Effector memory CD8-positive, alpha-beta T cell (primary cell): ENCODE results near the gene DAZAP1.

Experiments
- ATAC-seq: fragments of 150-1000 bp; cut with Tn5 transposase; replicated peaks from 2 replicates; pipeline ENCODE4 v1.10.0; 2021; ENCODE audit warnings: mild to moderate bottlenecking, moderate library complexity
- DNase-seq, 3 experiments: peaks; one replicate each; pipeline ENCODE4 v3.0.0; 2021
- H3K27ac Mint-ChIP-seq, 2 donors: one replicate each; pipeline ENCODE4 v1.8.0; 2022; ENCODE audit warnings: mild to moderate bottlenecking in 2 of 2, mixed read lengths in 2 of 2, moderate library complexity in 2 of 2
- H3K27me3 Mint-ChIP-seq, 2 donors: one replicate each; pipeline ENCODE4 v1.8.0; 2022; ENCODE audit warnings: mixed read lengths in 2 of 2
- H3K36me3 Mint-ChIP-seq: one replicate; pipeline ENCODE4 v1.8.0; 2022; ENCODE audit warnings: mild to moderate bottlenecking, moderate library complexity, mixed read lengths; ENCODE audit not compliant: insufficient read depth
- H3K4me1 Mint-ChIP-seq, 2 donors: one replicate each; pipeline ENCODE4 v1.8.0; 2022; ENCODE audit warnings: low read depth in 2 of 2, mixed read lengths in 2 of 2
- H3K4me3 Mint-ChIP-seq, 2 donors: one replicate each; pipeline ENCODE4 v1.8.0; 2022; ENCODE audit warnings: mild to moderate bottlenecking in 2 of 2, mixed read lengths in 2 of 2, moderate library complexity in 2 of 2
- H3K9me3 Mint-ChIP-seq, 2 donors: one replicate each; pipeline ENCODE4 v1.8.0; 2022; ENCODE audit warnings: mixed read lengths in 2 of 2

The DAZAP1 gene

DNA sequence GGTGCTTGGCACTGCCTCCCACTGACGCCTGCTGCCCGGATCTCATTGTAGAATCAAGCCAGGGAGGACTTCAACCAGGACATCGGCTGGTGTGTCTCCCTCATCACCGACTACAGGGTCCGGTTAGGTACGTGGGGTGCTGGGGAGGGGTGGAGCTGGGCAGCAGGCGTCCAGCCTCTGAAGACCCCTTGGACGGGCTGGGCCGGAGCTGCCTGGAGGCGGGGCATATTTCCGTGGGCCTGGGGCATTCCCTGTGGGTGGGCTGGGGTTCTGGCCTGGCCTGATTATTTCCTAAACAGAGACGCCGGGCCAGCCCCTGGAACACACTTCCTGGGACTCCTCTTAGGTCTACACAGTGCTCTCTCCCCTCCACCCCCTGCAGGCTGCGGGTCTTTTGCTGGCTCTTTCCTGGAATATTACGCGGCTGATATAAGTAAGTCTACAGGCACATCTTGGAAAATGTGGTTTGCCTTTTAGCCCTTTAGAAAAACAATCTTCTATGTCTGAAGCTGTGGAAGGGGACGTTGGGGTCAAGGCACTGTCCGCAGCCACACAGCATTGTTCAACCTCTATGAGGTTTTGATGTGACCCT, 38.1 kb upstream of the DAZAP1 start:
- ATAC-seq: no peak
- H3K4me3 Mint-ChIP-seq: no peak overlapping the region
- peak overlapping the region in 1 of 2 donors; percentile 46 for H3K27ac Mint-ChIP-seq
- no peaks in the 10 kb centered on the region for H3K9me3 Mint-ChIP-seq
- H3K27me3 Mint-ChIP-seq: no peaks in the 10 kb centered on the region
- peaks cover 9% of the 10 kb centered on the region for H3K36me3 Mint-ChIP-seq
- H3K4me1 Mint-ChIP-seq: no peaks in the 10 kb centered on the region
- no peak for DNase-seq

GRCh38 chr19:1370579-1371361, 36.6 kb upstream of the DAZAP1 start:
- ATAC-seq (no peak), DNase-seq (no peak)
- Mint-ChIP-seq H3K9me3 (no peaks in the 10 kb centered on the region), H3K4me3 (no peak overlapping the region), H3K4me1 (no peaks in the 10 kb centered on the region), H3K27ac (no peak overlapping the region), H3K27me3 (no peaks in the 10 kb centered on the region), H3K36me3 (peaks cover 11% of the 10 kb centered on the region)

GRCh38 chr19:1373042-1373533, 34.3 kb upstream of the DAZAP1 start:
- DNase-seq: no peak
- ATAC-seq: no peak
- no peaks in the 10 kb centered on the region for H3K9me3 Mint-ChIP-seq
- peaks cover 0 to 1% of the 10 kb centered on the region in 2 donors for H3K4me1 Mint-ChIP-seq
- H3K4me3 Mint-ChIP-seq: no peak overlapping the region
- H3K36me3 Mint-ChIP-seq: peaks cover 16% of the 10 kb centered on the region
- no peaks in the 10 kb centered on the region for H3K27me3 Mint-ChIP-seq
- H3K27ac Mint-ChIP-seq: no peak overlapping the region

- Mint-ChIP-seq H3K4me3 (no peak overlapping the region), H3K36me3 (peaks cover 16% of the 10 kb centered on the region), H3K27ac (no peak overlapping the region), H3K27me3 (no peaks in the 10 kb centered on the region), H3K4me1 (peaks cover 0 to 1% of the 10 kb centered on the region in 2 donors), H3K9me3 (no peaks in the 10 kb centered on the region)
- DNase-seq: no peak
- no peak for ATAC-seq
Observed at GRCh38 chr19:1373534-1374249, 33.7 kb upstream of the DAZAP1 start.

DNA sequence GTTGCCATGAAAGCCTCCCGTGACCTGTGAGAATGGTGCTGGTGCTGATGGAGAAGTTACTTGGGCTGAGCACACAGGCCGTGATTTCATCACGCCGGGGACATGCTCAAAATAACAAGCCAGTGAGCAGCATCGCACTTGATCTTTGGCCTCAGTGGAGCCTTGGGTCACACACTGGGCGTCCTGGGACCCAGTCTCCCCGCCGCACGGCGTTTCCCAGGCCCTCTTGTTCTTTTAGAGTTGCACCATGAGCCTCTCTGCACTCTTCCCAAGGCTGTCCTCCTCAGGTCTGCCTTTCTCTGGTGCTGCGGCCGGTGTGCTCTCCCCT, 33.2 kb upstream of the DAZAP1 start:
- DNase-seq (no peak), ATAC-seq (no peak)
- Mint-ChIP-seq H3K36me3 (peaks cover 16% of the 10 kb centered on the region), H3K4me1 (peaks cover 0 to 1% of the 10 kb centered on the region in 2 donors), H3K9me3 (no peaks in the 10 kb centered on the region), H3K4me3 (no peak overlapping the region), H3K27ac (no peak overlapping the region), H3K27me3 (no peaks in the 10 kb centered on the region)

DNA sequence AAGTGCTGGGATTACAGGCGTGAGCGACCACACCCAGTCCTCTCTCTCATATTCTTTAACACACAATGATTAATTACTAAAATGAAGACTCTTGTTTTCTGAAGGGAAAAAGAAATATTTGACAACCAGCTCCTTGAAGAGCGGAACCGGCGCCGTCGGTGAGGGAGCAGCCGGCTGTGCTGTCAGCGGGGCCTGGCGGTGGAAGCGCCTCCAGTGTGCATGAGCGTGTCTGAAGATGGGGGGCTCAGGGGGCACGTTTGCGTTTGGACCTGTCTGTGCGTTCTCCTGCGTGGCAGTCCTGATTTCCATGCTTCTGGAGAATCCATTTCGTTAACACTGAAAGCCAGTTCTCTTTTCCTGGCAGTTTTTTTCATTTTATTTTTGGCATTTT, 31.0 kb upstream of the DAZAP1 start:
- Mint-ChIP-seq H3K4me3 (no peak overlapping the region), H3K27me3 (no peaks in the 10 kb centered on the region), H3K9me3 (no peaks in the 10 kb centered on the region), H3K4me1 (peaks cover 0 to 1% of the 10 kb centered on the region in 2 donors), H3K27ac (no peak overlapping the region), H3K36me3 (peaks cover 12% of the 10 kb centered on the region)
- ATAC-seq (no peak), DNase-seq (no peak)

DNA sequence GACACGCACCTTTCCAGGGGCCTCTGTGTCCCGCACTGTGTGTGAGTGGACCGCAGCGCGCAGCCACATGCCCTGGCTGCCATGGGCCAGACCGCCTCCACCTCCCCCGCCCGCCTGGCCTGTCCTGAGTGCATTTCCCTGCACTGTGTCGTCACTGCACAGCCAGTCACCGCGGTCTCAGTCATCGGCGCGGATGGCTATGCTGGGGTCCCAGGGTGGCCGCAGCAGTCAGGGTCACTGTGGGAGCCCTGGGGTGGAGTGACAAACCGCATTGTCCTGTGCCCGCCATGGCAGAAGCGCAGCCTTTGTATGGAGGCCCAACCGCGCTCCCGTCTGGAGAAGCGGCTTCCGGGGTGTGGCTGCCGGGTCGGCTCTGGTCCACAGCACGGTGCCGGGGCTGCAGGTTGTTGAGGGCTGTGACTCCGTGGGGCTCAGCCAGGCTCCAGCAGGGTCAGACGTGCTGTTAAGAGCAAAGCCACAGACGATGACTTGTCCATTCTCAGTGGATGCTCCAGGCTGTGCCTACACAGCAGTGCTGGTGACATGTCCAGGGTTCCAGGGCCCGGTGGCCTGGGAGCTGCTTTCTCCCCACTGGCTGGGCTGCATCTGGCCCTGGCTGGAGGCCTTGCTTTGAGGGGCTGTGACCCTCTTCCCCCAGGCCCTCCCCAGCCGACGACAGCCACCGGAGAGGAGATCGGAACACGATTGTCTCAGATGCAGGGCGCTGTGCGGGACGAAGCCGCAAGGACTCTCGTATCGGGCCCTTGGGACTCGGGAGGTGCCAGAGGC, 30.0 kb upstream of the DAZAP1 start:
- no peaks in the 10 kb centered on the region for H3K27me3 Mint-ChIP-seq
- H3K4me1 Mint-ChIP-seq: peaks cover 0 to 1% of the 10 kb centered on the region in 2 donors
- H3K4me3 Mint-ChIP-seq: no peak overlapping the region
- H3K27ac Mint-ChIP-seq: no peak overlapping the region
- DNase-seq (no peak), ATAC-seq (no peak)
- peaks cover 21% of the 10 kb centered on the region for H3K36me3 Mint-ChIP-seq
- no peaks in the 10 kb centered on the region for H3K9me3 Mint-ChIP-seq

- Mint-ChIP-seq H3K36me3 (peaks cover 29% of the 10 kb centered on the region), H3K9me3 (no peaks in the 10 kb centered on the region), H3K4me3 (no peak overlapping the region), H3K4me1 (peaks cover 6% of the 10 kb centered on the region in 2 donors), H3K27me3 (peaks cover under 1 to 3% of the 10 kb centered on the region in 2 donors), H3K27ac (no peak overlapping the region)
- ATAC-seq (no peak), DNase-seq (no peak)
Observed at GRCh38 chr19:1377965-1378785, 29.2 kb upstream of the DAZAP1 start.

DNA sequence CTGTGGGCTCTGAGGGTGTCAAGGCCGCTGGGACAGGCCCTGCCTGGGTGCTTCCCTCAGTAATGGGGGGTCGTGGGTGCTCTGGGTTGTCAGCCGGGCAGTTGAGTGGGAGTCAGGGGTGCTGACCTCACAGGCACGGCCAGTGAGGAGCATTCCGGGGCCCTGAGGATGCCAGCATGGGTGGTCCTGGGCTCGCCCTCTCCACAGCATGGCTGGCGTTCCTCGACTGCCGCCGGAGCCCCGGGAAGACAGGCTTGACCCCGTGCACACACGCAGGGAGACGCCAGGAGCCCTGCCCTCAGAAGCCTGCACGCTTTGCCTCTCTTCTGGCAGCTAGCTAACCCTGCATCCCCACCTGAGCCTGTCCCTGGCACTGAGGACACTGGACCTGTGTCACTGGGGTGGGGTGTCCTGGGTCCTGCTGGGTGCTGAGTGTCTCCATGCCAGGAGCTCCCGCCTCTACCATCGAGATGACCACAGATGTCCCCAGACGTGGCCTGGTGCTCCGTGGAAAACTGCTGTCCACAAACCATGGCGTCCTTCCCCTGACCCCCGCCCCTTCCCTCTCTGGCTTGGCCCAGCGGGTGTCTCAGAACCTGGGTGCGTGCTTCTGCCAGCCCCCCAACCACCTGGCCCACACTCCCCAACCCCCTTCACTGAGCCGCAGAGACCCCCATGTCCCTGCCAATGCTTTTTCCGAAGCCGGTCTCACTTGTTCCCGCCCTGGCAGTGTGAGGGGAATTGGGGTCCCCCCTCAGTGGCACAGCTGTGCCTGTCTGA, 28.1 kb upstream of the DAZAP1 start:
- Mint-ChIP-seq H3K27me3 (peaks cover 5 to 9% of the 10 kb centered on the region in 2 donors), H3K9me3 (peaks cover 0 to 2% of the 10 kb centered on the region in 2 donors), H3K4me1 (peaks cover 13 to 14% of the 10 kb centered on the region in 2 donors), H3K27ac (no peak overlapping the region), H3K36me3 (peaks cover 36% of the 10 kb centered on the region), H3K4me3 (no peak overlapping the region)
- DNase-seq (no peak), ATAC-seq (no peak)

GRCh38 chr19:1379961-1380489, 27.4 kb upstream of the DAZAP1 start:
- no peak overlapping the region for H3K4me3 Mint-ChIP-seq
- H3K9me3 Mint-ChIP-seq: peaks cover 0 to 2% of the 10 kb centered on the region in 2 donors
- DNase-seq (no peak), ATAC-seq (no peak)
- peaks cover 17% of the 10 kb centered on the region in 2 donors for H3K4me1 Mint-ChIP-seq
- H3K36me3 Mint-ChIP-seq: peaks cover 42% of the 10 kb centered on the region
- H3K27me3 Mint-ChIP-seq: peaks cover 5 to 9% of the 10 kb centered on the region in 2 donors
- H3K27ac Mint-ChIP-seq: peak overlapping the region in 1 of 2 donors; percentile 82

DNA sequence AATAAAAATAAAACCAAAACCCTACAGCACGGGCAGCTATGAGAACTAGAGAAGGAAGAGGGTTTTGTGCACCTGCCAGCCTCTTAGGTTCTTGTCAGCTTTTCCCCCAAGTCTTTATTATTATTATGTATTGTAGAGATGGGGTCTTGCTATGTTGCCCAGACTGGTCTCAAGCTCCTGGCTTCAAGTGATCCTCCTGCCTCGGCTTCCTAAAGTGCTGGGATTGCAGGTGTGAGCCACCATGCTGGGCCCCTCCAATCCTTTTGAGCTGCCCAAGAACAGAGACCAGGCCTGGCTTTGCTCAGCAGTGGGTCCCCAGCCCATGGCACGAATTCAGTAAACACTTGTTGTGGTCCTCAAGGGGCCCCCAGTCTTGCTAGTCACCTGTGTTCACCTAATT, 25.1 kb upstream of the DAZAP1 start:
- H3K27ac Mint-ChIP-seq: peak overlapping the region in 1 of 2 donors; percentile 100
- no peak overlapping the region for H3K4me3 Mint-ChIP-seq
- DNase-seq (no peak), ATAC-seq (no peak)
- H3K4me1 Mint-ChIP-seq: peaks cover 25 to 27% of the 10 kb centered on the region in 2 donors
- H3K36me3 Mint-ChIP-seq: peaks cover 35% of the 10 kb centered on the region
- H3K27me3 Mint-ChIP-seq: peaks cover 5 to 9% of the 10 kb centered on the region in 2 donors
- peaks cover 0 to 2% of the 10 kb centered on the region in 2 donors for H3K9me3 Mint-ChIP-seq

DNA sequence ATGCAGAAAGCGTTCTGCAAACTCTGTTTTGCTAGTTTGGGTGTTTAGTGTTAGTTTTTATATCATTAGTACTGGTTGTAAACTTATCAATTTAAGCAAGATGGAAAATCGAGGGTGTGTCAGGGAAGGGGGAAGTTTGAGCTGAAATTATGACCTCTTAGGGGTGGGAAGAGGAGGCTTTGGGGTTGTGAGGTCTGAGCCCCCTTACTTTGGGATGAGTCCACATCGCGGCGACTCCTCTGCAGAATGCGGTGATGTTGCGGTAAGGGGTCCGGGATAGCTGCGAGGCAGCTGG, 24.4 kb upstream of the DAZAP1 start:
- Mint-ChIP-seq H3K9me3 (peaks cover 0 to 2% of the 10 kb centered on the region in 2 donors), H3K36me3 (peaks cover 35% of the 10 kb centered on the region), H3K27me3 (peaks cover 5 to 9% of the 10 kb centered on the region in 2 donors), H3K27ac (peak overlapping the region; percentile 100), H3K4me3 (peak overlapping the region; percentile 97 to 99), H3K4me1 (peaks cover 25 to 27% of the 10 kb centered on the region in 2 donors)
- DNase-seq (no peak), ATAC-seq (no peak)
